Esophagus muscularis mucosa (tissue), 4 donors: ENCODE data around the gene DLGAP4. TPM values are rescaled to one million over a fixed set of nuclear protein-coding genes. Genes with fewer than 3 reads are reported as not detected.
A peak's percentile ranks its signal among the peaks of the same experiment; 100 is the strongest.

Source experiments
- DNase-seq: peaks from one replicate; pipeline ENCODE4 v3.0.0-alpha.2; 2017; ENCODE audit errors: extremely low spot score
- H3K27ac ChIP-seq, 4 donors: fragments of 200-600 bp; sonication (generic); replicated peaks in 1 of 4; 1 replicate in 3 of 4; 2 replicates in 1 of 4; pipeline ENCODE4 v1.5.1; 2016 to 2019; ENCODE audit warnings: mild to moderate bottlenecking in 1 of 4
- H3K27me3 ChIP-seq, 4 donors: fragments of 200-600 bp; sonication (generic); one replicate each; pipeline versions ENCODE4 v1.5.1 to v1.6.0; 2016 to 2019
- H3K36me3 ChIP-seq, 4 donors: fragments of 200-600 bp; sonication (generic); one replicate each; pipeline ENCODE4 v1.5.1; 2016 to 2019
- H3K4me1 ChIP-seq, 4 donors: fragments of 200-600 bp; sonication (generic); one replicate each; pipeline ENCODE4 v1.5.1; 2016 to 2019
- H3K4me3 ChIP-seq, 4 donors: fragments of 200-600 bp; sonication (generic); 1 replicate in 2 of 4; 2 replicates in 2 of 4; pipeline ENCODE4 v1.5.1; 2016 to 2019; ENCODE audit warnings: mild to moderate bottlenecking in 4 of 4, moderate library complexity in 1 of 4
- H3K9me3 ChIP-seq, 4 donors: fragments of 200-600 bp; sonication (generic); 1 replicate in 3 of 4; 2 replicates in 1 of 4; pipeline ENCODE4 v1.5.1; 2016 to 2019
- CTCF ChIP-seq, 3 experiments: fragments of 200-600 bp in 2 of 3; fragments of 450-650 bp in 1 of 3; sonication (generic) in 2 of 3; IDR thresholded peaks; one replicate each; pipeline ENCODE4 v1.5.1; 2017 to 2019; ENCODE audit warnings: antibody characterized with exemption in 3 of 3, mild to moderate bottlenecking in 2 of 3, moderate library complexity in 1 of 3
- EP300 ChIP-seq: sonication (generic); formaldehyde crosslinking; IDR thresholded peaks from one replicate; pipeline ENCODE4 v1.6.1; 2017; ENCODE audit warnings: antibody characterized with exemption
- POLR2A ChIP-seq: fragments of 450-650 bp; IDR thresholded peaks from one replicate; pipeline ENCODE4 v1.6.1; 2017; ENCODE audit warnings: antibody characterized with exemption, moderate library complexity, mild to moderate bottlenecking, low read depth
- POLR2AphosphoS5 ChIP-seq, 2 donors: sonication (generic); formaldehyde crosslinking; IDR thresholded peaks; one replicate each; pipeline ENCODE4 v1.6.1; 2017; ENCODE audit warnings: antibody characterized with exemption in 2 of 2
- WGBS: methylation state at CpG from one replicate; pipeline ENCODE4 v1.1.5; 2018; 5-methylcytosine and 5-hydroxymethylcytosine counted together
- intact Hi-C: fragments of 100-400 bp; cut with DNase I; formaldehyde crosslinking; loops from one replicate; pipeline ENCODE4 v1.15.1; 2023
- total RNA-seq, 4 donors: library from RNA; depleted of rRNA; stranded (reverse); fragments of >200 nt; gene quantifications; one replicate each; pipeline versions ENCODE4 v1.1.0 to v1.2.1, GENCODE V29; 2016

DLGAP4 gene
- total RNA-seq, 4 donors from 2014 or later, result 43.6 to 90.0 (median 48.8) TPM

- 58% methylated on average over 11 of the region's 11 CpGs for WGBS
- no peak for DNase-seq
- intact Hi-C loops, result no loop called here
These were observed 232.0 kb downstream of the DLGAP4 start for GRCh38 chr20:36538026-36538722.

GRCh38 chr20:36540551-36541211, 234.5 kb downstream of the DLGAP4 start:
- no peak for TF ChIP-seq CTCF (IDR thresholded peaks at IDR 0.05)
- peak in 1 of 2 donors; percentile 18 for TF ChIP-seq POLR2AphosphoS5 (IDR thresholded peaks at IDR 0.05)
- TF ChIP-seq EP300, result no peak
- no peak for TF ChIP-seq POLR2A

More at GRCh38 chr20:36538026-36538722, 232.0 kb downstream of the DLGAP4 start:
- Histone ChIP-seq H3K4me1 (peaks cover 18 to 54% (median 48%) of the 10 kb centered on the region in 4 donors), H3K4me3 (no peak overlapping the region), H3K9me3 (no peaks in the 10 kb centered on the region), H3K36me3 (peaks cover 0 to 6% (median 0%) of the 10 kb centered on the region in 4 donors), H3K27me3 (no peaks in the 10 kb centered on the region), H3K27ac (peak overlapping the region; percentile 95 to 99 (median 98))
- peak; percentile 28 to 34 for TF ChIP-seq POLR2AphosphoS5 (IDR thresholded peaks at IDR 0.05)
- peak in 1 of 3 experiments; percentile 26 for TF ChIP-seq CTCF (IDR thresholded peaks at IDR 0.05)
- no peak for TF ChIP-seq POLR2A
- TF ChIP-seq EP300, result no peak

GRCh38 chr20:36541227-36541767, 235.2 kb downstream of the DLGAP4 start, which contains the start of gene MYL9:
TSS of gene MYL9 (plus strand) at chr20:36541519. CDS start at chr20:36544885, 3,366 bp downstream.
- intact Hi-C loops, result loop anchor here (5.0 kb wide), 1 partner anchor 79 kb away; no protein-coding TSS in a partner anchor
- Histone ChIP-seq H3K9me3 (no peaks in the 10 kb centered on the region), H3K27me3 (no peaks in the 10 kb centered on the region), H3K36me3 (peaks cover 0 to 26% (median 18%) of the 10 kb centered on the region in 4 donors), H3K4me1 (peaks cover 48 to 85% (median 80%) of the 10 kb centered on the region in 4 donors), H3K27ac (peak within 1 kb of the TSS; percentile 95 to 99 (median 98)), H3K4me3 (peak within 1 kb of the TSS; percentile 73 to 92 (median 88))
- TF ChIP-seq POLR2A (no peak), POLR2AphosphoS5 (IDR thresholded peaks at IDR 0.05) (peak in 1 of 2 donors; percentile 93)
- 10% methylated on average over 4 of the region's 41 CpGs for WGBS
- DNase-seq, result peak; percentile 96

More at GRCh38 chr20:36540551-36541211, 234.5 kb downstream of the DLGAP4 start:
- Histone ChIP-seq H3K36me3 (peaks cover 0 to 19% (median 12%) of the 10 kb centered on the region in 4 donors), H3K27me3 (no peaks in the 10 kb centered on the region), H3K27ac (peak overlapping the region; percentile 95 to 99 (median 98)), H3K9me3 (no peaks in the 10 kb centered on the region), H3K4me1 (peaks cover 43 to 79% (median 73%) of the 10 kb centered on the region in 4 donors), H3K4me3 (peak overlapping the region; percentile 73 to 92 (median 88))
- WGBS, result 33% methylated on average over 30 of the region's 41 CpGs
- intact Hi-C loops, result loop anchor here (5.0 kb wide), 1 partner anchor 78 kb away; no protein-coding TSS in a partner anchor
- no peak for DNase-seq

- no peak for DNase-seq
- intact Hi-C loops, result loop anchor here (5.0 kb wide), 1 partner anchor 80 kb away; no protein-coding TSS in a partner anchor
- no peaks in the 10 kb centered on the region for H3K9me3 ChIP-seq
- TF ChIP-seq POLR2AphosphoS5 (IDR thresholded peaks at IDR 0.05), result peak in 1 of 2 donors; percentile 38
- peak; percentile 61 to 75 (median 69) for TF ChIP-seq CTCF (IDR thresholded peaks at IDR 0.05)
- no peak for TF ChIP-seq EP300
- H3K4me1 ChIP-seq, result peaks cover 53 to 91% (median 86%) of the 10 kb centered on the region in 4 donors
- H3K27me3 ChIP-seq, result no peaks in the 10 kb centered on the region
- 17% methylated on average over 3 of the region's 14 CpGs for WGBS
- H3K4me3 ChIP-seq, result peak overlapping the region; percentile 73 to 92 (median 88)
- H3K27ac ChIP-seq, result peak overlapping the region; percentile 95 to 99 (median 98)
- H3K36me3 ChIP-seq, result peaks cover 6 to 32% (median 24%) of the 10 kb centered on the region in 4 donors
These were observed 235.8 kb downstream of the DLGAP4 start for GRCh38 chr20:36541768-36542488.
